GM04503 (cell line): ENCODE results near the gene ITGB6.

Source experiments
- DNase-seq: peaks from one replicate; pipeline ENCODE4 v3.0.0-alpha.2; 2012; ENCODE audit warnings: low read depth

ITGB6 gene

DNA sequence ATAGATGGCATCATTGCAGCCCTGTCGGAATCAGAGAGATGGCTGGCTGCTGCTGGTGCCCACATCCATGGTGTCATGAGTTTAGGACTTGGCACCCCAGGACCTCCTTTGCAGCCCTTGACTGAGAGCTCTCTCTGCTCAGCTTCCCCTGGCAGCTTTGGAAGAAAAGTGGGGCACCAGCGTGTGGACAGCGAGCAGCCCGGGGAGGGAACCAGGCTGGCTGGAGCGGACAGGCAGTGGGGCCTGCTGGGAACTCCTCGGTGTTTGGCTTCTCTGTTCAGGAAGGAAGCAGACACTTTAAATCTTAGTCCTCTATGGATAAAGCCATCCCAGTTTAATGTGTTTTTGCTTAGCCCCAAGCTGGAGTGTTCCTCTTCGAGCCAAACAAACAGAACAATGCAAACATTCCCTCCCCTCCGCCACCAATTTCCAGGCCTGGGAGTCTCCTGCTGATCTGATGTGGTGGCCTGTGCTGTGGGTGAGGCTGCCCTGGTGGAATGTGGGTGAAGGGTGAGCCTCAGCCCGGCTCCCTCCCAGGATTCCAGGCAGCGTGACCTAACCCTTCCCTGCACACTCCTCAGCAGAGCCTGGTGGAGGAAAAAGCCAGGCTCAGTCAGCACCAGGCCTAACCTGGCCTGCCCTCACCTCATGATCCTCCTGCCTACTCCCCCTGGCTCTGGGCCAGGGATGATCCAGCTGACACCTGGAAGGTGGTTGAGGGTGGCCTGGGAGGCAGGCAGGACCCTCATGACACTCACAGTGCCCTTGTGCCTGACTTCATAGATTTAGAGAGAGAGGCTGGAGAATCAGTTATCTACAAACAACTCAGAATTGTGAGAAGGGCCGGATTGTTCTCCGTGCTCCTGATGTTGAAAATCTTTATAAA, 21.6 kb upstream of the ITGB6 start:
- DNase-seq = no peak

DNA sequence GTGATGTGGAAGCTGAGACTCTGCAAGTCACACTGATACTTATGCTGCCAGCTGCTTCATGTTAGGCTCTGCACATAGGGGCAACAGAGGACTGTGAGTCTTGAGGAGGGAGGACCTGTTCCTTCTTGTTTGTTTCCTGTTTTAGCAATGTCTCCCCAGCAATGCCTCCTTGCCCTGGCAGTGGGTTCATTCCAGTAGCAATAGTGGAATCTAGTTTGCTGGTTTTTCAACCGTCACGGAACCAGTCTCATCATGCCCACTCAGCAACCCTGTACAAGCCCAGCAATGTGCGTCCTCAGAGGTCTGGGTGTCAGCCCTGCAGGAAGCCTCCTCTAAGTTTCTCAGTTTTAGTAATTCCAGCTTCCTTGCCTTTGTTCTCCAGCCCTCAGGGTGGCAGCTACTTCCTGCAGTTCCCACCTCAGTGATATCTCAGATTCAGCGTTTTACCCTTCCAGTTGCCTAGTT, 20.5 kb upstream of the ITGB6 start:
- DNase-seq = no peak

DNA sequence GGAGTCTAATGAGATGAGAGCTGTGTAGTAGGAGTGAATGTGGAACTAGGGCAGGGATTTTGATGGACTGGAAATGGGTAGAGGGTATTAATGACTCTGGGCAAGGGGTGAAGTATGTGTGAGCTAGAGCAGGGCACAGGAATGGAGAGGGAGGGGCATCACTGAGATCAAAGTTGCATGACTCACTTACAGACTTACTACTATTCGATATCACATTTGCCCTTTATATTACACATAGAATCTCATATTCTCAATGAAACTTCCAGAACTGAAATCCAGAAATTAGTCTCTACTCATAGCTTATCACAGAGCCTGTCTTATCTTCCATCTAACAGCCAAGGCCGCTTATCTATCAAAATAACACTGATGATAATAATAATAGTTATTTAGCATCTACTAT, 20.0 kb upstream of the ITGB6 start:
- DNase-seq = no peak

DNA sequence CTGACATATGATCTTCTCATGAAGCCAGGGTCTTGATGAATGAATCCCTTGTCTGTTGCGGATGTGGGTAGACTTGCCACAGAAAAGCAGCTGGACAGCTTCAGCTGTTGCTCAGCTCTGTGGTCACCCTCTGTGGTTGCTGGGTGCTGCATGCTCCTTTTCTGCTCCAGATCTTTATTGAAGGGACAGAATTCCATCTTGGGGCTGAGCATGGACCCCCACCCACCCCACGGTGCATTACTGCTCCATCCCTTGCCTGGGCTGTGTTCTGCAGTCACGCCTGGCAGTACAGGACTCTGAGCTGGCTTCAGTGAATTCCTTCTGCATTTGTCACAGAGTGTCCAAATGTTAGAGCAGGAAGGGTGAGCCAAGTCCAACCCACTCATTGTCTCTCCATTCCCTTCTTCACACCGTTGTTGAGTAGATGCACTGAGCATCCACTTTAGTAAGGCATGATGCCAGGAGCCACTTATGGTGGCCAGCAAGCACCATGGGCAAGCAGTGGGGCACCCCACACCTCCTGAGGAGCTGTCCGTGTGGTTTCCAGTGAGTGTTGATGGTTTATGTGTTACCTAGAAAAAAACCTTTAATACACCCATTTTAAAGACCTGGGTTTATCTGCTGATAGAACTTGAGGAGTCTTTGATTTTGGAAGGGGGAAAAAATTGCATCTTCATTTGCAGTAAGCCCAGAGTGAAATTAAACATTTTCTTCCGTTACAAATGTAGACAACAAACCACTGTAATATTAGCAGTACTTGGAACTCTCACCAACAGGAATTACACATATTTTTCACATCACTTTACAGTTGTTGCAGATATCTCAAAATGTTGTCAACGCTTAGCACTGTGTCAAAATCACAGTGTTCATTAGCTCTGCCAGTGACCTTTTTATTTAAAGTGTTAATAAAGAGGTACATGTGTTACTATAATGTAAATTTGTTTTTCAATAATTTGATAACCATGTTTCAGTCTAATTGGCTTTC, 14.7 kb upstream of the ITGB6 start:
- peak; percentile 81 for DNase-seq

DNA sequence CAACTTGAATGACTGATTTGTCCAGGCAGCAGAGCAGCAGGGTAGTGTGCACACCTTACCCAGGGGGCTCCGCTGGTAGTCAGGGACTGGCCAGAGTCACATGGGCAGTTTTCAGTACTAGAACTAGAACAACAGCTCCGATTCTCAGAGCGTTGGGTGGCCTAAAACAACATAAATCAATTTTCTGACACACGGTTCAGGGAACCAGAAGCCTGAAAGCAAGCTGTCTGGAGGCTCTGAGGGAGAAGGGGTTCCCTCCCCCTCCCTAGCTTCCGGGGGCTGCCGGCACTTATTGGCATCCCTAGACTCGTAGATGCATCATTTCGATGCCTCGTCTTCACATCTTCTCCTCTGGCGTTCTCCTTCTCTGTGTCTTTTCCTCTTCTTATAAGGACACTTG, 13.4 kb upstream of the ITGB6 start:
- no peak for DNase-seq

DNA sequence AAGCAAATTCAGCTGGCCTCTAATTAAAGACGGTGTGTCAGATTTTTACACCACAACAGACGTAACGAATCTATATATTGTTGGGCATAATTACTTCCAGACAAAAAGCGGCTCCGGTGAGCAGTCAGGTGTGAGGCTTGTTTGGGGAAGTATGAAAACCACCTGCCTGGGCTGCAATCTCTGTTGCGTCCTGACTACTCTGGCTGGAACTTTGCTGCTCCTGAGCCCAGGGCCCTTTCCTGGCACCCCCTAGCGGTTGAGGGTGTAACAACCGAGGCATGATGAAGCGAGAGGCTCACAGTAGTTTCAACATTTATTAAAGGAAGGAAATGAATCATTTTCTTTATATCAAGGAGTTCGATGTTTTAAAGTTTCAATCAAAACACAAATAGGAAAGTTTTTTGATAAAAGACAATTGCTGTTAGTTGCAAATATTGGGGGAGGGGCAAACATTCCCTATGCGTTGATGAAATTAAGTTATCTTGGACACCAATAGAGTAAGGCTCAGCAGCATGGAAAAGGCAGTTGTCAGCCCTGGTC, 10.6 kb upstream of the ITGB6 start:
- DNase-seq = no peak

DNA sequence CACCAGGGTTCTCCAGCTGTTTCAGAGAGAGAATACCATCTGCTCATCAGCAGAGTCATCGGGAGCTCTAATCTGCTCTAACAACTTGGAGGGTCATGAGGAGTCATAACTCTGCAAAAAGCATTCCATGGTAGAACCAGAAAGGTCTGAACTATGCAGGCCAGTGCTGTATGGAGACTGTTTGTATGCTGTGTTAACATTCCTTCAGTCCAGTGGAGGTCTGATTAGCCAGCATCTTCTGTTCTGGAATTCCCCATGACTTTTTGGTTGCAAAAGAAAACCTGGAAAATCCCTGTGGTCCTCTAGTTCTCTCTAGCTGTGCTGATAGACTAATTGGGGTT, 9.4 kb upstream of the ITGB6 start:
- DNase-seq = peak; percentile 96

DNA sequence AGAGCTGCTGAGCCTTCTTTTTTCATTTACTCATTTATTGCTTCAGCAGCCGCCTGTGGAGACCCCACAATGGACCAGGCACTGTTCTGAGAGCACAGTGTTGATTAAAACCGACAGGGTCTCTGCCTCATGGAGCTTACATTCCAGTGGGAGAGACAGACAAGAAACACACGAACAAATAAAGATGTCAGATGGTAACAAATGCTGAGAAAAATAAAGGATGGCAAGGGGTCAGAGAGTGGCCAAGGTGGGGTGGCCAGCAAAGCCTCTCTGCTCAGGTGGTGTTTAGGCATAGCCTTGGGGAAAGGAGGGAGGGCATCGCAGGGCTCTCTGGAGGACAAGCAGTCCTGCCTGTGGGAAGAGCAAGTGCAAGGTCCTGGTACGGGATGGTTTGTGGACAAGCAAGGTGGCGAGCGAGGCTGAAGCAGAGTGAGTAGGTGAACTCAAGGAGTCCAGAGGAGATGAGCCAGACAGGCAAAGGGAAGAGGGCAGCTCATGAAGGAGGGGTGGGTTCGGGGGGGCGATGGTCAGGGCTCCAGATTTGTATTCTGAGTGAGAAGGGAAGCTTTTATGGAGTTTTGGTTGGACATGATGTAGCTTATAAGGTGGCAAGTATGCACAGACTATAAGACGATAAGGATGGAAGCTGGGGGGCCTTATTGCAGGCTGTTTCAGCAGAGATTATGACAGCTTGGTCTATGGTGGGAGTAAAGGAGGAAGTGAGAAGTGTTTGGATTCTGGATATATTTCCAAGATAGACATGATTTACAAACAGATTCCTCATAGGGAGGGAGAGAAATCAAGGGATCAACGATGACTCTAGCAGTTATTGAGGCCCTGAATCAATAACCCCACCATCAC, 8.8 kb upstream of the ITGB6 start:
- DNase-seq = no peak

DNA sequence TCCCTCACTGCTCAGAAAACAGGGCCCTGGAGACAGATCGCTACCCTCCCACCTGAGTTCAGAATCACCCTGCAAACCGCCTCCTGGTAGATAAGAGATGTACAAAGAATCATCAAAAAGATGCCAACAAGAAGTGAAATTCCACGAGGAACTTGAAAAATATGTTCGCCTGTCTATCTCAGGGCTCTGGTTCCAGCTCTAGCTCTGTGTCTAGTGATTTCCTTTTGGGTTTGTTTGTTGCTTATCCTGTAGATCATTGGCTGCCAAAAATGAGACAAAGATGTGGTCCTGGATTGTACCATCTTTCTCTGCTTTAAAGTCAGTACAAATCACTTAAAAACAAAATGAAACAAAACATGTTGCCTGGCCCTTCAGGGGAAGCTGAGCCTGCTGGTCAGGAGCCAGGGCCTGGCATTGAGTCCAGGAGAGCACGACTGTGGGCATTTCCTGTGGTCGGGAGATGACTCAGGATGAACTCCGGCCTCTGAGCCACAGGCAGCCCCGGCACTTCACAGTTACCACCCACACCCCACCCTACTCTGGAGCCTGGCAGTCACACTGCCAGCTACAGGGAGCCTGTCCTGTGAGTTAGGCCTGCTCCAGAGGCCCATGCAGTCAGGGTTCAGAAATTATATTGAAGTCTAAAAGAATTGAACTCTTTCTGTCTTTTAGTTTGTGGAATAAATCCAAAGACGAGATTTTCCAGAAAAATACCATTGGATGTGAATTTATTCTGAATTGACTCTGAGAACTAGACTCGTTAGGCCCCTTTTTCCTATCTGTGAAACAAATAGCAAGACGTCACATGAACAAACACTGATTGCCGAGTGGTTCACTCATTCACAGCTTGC, 8.0 kb upstream of the ITGB6 start:
- peak; percentile 88 for DNase-seq

DNA sequence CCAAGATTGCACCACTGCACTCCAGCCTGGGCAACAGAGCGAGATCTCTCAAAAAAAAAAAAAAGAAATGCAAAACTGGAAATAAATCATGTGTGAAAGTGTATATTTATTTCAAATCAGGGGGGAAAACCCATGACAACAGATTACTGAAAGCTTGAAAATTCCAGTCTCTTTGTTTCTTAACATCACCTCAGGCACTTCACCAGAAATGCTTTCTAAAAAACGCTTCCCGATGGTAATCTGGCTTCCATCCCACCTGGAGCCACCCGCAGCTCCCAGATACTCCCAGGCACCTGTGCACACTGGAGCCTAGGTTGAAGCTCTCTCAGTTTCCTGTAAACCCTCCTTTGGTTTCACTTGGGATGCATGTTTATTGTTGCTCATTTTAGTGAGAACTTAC, 7.2 kb upstream of the ITGB6 start:
- no peak for DNase-seq

DNA sequence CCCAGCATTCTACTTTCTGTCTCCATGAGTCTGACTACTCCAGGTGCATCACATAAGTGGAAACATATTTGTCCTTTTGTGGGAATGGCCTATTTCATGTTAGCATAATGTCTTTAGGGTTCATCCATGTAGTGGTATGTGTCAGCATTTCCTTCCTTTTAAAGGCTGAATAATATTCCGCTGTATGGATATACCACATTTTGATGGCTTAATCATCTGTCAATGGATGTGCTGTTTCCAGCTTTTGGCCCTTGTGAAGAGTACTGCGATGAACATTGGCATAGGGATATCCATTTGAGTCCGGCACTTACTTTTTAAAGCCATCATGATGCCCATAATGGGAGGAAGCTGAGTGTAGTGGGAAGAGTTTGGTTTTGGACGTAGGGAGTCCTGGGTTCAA, 6.4 kb upstream of the ITGB6 start:
- no peak for DNase-seq

DNA sequence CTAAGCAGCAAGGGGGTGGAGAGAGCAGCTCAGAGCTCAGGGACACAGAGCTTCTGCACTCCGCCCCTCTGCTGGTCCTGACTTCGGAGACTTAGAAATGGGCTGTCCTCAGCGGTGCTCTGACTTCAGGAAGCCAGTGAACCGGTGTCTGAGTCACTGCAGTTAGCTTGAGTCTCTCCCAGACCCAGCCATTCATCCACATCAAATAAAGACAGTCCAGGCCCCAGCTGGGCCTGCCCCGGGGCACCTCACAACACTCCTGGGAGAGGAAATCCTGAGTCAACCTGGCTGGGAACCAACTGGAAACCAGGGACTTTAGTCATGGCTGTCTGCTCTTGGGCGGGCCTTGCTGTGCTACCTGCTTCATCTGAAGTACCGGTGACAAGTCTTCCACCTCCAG, 5.4 kb upstream of the ITGB6 start:
- DNase-seq = peak; percentile 80

DNA sequence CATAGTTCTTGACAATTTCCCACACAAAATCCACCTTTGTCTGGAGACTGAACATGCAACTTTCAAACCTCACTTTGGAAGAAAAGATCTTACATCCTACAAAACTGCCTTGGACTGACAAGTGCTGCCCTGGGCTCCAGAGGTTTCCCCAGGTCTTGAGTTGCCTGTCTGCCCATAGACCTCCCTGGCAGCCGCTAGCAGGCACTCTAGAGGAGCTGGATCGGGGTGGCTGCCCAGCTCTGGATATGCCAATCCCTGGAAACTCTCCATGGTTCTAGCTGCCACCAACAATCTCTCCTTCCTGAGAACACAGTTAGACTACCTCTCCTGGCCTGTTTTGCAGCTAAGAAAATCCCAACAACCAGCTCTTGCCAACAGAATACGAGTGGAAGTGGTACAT, 3.4 kb upstream of the ITGB6 start:
- DNase-seq = no peak

DNA sequence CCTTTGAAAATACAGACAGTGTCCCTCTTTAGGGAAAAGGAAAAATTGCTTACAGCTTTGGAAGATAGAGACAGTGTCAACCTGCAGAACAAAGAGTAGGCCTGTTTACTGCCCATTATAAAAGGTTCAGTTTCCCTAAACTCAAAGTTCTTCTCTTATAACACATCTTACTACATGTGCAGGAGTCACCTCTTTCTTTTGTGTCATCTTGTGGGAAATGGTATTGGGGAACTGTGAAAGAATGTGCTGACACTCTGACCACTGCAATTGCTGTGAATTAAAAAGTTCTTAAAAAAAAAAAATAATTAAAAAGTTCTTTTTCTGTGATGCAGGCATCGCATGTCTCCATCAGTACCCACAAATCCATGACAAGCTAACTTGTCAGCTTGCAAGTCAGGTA, 2.9 kb upstream of the ITGB6 start:
- DNase-seq = no peak

DNA sequence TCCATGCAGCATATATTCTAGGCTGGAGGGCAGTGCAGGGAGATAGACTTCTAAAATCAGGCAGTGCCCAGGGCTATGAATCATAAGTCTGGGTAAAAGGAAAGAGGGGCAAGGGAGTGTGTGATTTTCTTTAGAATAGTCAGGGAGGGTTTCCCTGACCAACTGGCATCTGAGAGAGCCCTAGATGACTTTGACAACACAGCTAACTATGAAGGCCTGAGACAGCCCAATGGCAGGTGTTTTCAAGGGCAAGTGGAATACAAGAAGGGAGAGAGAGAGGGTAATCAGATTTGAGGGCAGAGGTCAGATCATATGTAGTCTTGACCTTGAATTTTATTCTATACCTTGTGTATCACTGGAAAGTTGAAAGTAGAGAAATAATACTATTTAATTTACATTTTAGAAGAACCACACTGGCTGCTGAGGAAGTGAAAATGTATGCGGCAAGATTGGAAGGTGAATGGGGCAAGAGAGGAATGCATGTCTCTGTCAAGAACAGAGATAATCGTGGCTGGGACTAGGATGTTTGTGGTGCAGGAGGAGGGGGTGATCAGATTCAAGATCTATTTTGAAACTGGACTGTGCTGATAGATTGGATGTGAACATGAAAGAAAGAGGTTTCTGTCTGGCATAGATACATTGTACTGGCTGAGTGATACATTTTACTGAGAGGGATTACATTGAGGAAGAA, 1.9 kb upstream of the ITGB6 start:
- DNase-seq = no peak

DNA sequence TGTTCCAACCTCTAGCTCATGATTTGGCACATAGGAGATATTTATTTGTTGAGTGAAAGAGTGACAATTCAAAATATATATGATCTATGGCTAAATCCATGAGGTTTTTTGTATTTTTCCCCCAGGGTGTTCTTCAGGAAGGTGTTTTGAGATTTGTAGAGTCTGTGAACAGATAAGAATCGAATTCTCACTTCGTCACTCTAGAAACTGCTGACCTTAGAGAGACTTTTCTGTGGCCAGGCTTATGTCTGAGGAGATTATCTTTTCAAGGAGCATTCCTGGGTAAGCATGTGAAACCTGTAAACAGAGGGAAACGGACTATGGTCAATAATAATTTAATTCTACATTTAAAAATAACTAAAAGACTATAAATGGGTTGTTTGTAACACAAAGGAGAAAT, 849 bp upstream of the ITGB6 start:
- DNase-seq = no peak

DNA sequence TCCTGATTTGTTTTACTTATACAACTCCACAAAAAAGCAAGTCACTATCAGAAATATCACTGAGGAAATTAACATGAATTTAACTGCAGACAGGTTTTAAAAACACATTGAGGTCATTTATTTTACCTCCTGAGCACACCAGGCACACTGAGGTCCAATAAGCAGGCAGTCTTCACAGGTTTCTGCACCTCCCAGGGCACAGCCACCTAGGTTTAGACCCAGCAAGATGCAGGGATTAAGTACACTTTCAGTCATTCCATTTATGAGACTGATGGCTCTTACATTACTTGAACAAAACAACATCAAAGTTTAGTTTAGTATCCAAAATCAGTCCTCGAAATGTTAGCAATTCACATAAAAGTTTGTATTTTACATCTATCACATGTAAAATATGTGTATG, 1.0 kb downstream of the ITGB6 start:
- DNase-seq = no peak

DNA sequence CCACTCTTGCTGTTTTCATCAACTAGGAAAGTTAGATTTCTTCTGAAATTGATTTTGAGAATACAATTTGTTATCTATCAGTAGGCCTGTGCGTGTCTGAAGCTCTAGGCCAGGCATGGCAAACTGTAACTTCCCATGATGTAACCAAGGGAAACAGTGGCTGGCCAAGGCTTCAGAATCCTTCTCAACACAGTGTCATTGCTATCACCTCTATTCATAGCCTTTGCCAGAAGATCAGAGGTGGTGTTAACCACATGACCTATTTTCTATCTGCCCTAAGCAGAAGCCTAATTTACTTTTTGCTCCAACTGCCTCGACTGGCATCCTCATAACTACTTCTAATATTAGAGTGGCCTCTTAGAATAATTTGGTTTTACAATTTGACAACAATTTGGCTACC, 2.5 kb downstream of the ITGB6 start:
- no peak for DNase-seq

DNA sequence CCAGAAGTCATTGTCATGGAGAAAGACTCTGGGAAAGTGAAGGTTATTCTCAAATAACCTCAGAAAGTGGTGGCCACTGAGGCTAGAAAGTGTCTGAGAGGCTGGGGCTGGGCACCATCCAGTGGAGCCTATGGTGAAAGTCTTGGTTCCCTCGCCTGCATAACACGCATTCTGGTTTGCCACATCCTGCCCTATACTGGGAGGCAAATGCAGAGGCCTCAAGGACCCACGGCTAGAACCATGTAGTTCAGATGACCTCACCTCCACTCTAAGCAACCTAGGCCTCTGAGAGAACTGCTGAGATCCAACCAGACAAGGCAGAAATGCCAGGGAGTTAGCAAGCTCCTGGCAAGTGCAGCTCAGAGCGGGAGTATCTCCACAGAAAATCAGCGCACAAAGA, 5.1 kb downstream of the ITGB6 start:
- no peak for DNase-seq

DNA sequence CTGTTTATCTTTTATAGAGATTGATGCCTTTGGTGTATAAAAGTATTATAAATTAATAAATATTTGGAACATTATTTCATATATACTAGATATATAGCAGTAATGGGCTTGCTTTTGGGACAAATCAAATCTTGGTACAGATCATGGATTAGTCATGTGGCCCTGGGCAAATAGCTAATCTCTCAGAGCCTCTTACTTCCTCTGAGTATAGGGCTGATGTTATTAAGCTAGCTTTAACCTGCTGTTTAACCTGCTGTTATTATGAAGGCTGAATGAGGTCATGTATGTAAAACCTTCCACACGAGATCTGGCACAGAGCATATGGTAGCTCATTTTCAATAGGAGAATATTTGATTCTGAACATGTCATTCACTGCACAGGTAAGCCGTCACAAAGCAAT, 5.7 kb downstream of the ITGB6 start:
- DNase-seq = no peak
